ENCODE results near the gene SNRPA. TPM values are rescaled to one million over a fixed set of nuclear protein-coding genes. Genes with fewer than 3 reads are reported as not detected.
A peak's percentile ranks its signal among the peaks of the same experiment; 100 is the strongest.

SNRPA gene
- total and polyA plus RNA-seq, 8 donors: 4.9 to 258 (median 58.8) TPM

- no peaks in the 10 kb centered on the region for H3K9me3 ChIP-seq
- H3K4me3 ChIP-seq: no peak overlapping the region
- intact Hi-C loops (cut with DNase I; ENCODE audit: low total_unique reads): no loop called here
- H3K36me3 ChIP-seq: peaks cover 47 to 99% (median 95%) of the 10 kb centered on the region in 4 donors
- TF ChIP-seq POLR2A (IDR thresholded peaks at IDR 0.05): no peak
- TF ChIP-seq EP300 (IDR thresholded peaks at IDR 0.05): no peak
- TF ChIP-seq CTCF (IDR thresholded peaks at IDR 0.05): no peak
- no peak for TF ChIP-seq POLR2AphosphoS5 (IDR thresholded peaks at IDR 0.05)
- 87 to 92% (median 90%) methylated on average over 24 of the region's 24 CpGs for WGBS, 5 donors
- H3K4me1 ChIP-seq: peaks cover 0 to 6% (median 0%) of the 10 kb centered on the region in 4 donors
- DNase-seq: no peak
- peak overlapping the region in 2 of 5 donors; percentile 10 to 30 for H3K27ac ChIP-seq
- H3K27me3 ChIP-seq: no peaks in the 10 kb centered on the region
Measured at GRCh38 chr19:40703029-40703755, 47.8 kb upstream of the SNRPA start.

- Histone ChIP-seq H3K27ac (no peak overlapping the region), H3K4me1 (peaks cover 0 to 6% (median 0%) of the 10 kb centered on the region in 4 donors), H3K36me3 (peaks cover 56 to 99% (median 96%) of the 10 kb centered on the region in 4 donors), H3K9me3 (no peaks in the 10 kb centered on the region), H3K27me3 (no peaks in the 10 kb centered on the region), H3K4me3 (no peak overlapping the region)
- DNase-seq: no peak
- 87 to 92% (median 90%) methylated on average over 18 of the region's 18 CpGs for WGBS, 5 donors
- TF ChIP-seq CTCF (IDR thresholded peaks at IDR 0.05): no peak
- TF ChIP-seq POLR2A (IDR thresholded peaks at IDR 0.05): no peak
- no peak for TF ChIP-seq POLR2AphosphoS5 (IDR thresholded peaks at IDR 0.05)
- TF ChIP-seq EP300 (IDR thresholded peaks at IDR 0.05): no peak
- intact Hi-C loops (cut with DNase I; ENCODE audit: low total_unique reads): no loop called here
Measured at GRCh38 chr19:40704491-40705361, 46.3 kb upstream of the SNRPA start.

GRCh38 chr19:40705362-40705651 lies 45.7 kb upstream of the SNRPA start:
- TF ChIP-seq POLR2A (IDR thresholded peaks at IDR 0.05): no peak
- TF ChIP-seq EP300 (IDR thresholded peaks at IDR 0.05): no peak
- TF ChIP-seq CTCF (IDR thresholded peaks at IDR 0.05): no peak
- no peak for TF ChIP-seq POLR2AphosphoS5 (IDR thresholded peaks at IDR 0.05)
- WGBS, 5 donors: 80 to 95% (median 94%) methylated on average over 9 of the region's 9 CpGs
- Histone ChIP-seq H3K27me3 (no peaks in the 10 kb centered on the region), H3K4me3 (no peak overlapping the region), H3K27ac (no peak overlapping the region), H3K36me3 (peaks cover 53 to 99% (median 96%) of the 10 kb centered on the region in 4 donors), H3K4me1 (peaks cover 0 to 6% (median 0%) of the 10 kb centered on the region in 4 donors), H3K9me3 (no peaks in the 10 kb centered on the region)
- intact Hi-C loops (cut with DNase I; ENCODE audit: low total_unique reads): no loop called here
- DNase-seq: peak in 1 of 2 donors; percentile 37

- WGBS, 5 donors: 86 to 94% (median 88%) methylated on average over 7 of the region's 7 CpGs
- Histone ChIP-seq H3K36me3 (peaks cover 52 to 99% (median 97%) of the 10 kb centered on the region in 4 donors), H3K9me3 (no peaks in the 10 kb centered on the region), H3K4me1 (peaks cover 0 to 6% (median 0%) of the 10 kb centered on the region in 4 donors), H3K27ac (no peak overlapping the region), H3K27me3 (no peaks in the 10 kb centered on the region), H3K4me3 (no peak overlapping the region)
- no peak for TF ChIP-seq EP300 (IDR thresholded peaks at IDR 0.05)
- TF ChIP-seq CTCF (IDR thresholded peaks at IDR 0.05): no peak
- TF ChIP-seq POLR2A (IDR thresholded peaks at IDR 0.05): no peak
- no peak for TF ChIP-seq POLR2AphosphoS5 (IDR thresholded peaks at IDR 0.05)
- intact Hi-C loops (cut with DNase I; ENCODE audit: low total_unique reads): no loop called here
- DNase-seq: no peak
Measured at GRCh38 chr19:40705950-40706619, 44.9 kb upstream of the SNRPA start.
